Stimulated activated CD4-positive, alpha-beta T cell treated with anti-CD3 and anti-CD28 coated beads, TNF-alpha, amount 100 ng/mL, for 48 hours (primary cell): Measurements from ENCODE around the gene C11orf91.
"Not testable (repeated sequence)": the region's sequence is repeated elsewhere in the genome, so short reads cannot be mapped to it uniquely, and the experiment has no call there.

Source experiments
- DNase-seq, 3 donors: peaks; one replicate each; pipeline ENCODE4 v3.0.0-alpha.2; 2020; ENCODE audit warnings: low read depth in 3 of 3

The C11orf91 gene

DNA sequence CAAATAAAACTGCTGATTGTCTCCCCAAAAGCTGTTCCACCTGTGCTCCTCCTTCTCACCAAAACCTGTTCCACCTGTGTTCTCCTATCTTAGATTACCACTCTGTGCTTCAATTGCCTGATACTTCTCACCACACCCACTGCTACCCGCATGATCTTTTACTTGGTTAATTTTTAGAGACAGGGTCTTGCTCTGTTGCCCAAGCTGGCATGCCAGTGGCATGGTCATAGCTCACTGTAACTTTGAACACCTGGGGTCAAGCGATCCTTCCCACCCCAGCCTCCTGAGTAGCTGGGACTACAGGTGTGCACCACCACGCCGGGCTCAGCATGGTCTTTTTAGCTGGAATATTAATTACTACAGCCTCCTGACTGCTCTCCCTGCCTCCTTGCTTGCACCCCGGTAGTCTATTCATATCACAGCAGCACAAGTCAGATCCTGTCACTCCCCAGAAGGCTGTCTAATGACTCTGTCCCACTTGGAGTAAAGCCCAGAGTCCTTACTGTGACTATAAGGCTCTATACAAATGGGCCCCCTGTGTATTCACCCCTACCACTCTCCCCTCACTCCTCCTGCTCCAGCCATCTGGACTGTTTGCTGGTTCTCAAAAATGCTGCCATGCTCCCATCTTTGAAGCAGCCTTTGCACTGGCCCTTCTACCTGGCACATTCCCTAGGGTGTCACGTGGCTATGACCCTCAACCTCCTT lies 3.5 kb downstream of the C11orf91 start:
- no peak for DNase-seq

DNA sequence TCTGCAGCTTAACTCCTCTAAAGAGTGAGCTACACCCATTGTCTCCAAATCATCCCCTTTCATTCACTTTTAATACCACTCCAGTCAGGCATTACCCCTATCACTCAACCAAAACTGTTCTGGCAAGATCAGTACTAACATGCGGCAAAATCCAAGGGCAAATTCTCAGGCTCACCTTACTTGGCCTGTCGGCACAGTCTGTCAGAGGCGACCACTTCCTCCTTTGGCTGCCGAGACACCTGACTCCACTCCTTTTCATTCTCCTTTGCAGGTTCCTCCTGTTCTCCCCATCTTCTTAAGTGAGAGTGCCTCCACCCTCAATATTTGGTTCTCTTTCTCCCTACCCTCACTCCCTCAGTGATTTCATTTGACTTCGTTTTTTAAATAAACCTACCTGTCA lies 4.2 kb downstream of the C11orf91 start:
- no peak for DNase-seq

DNA sequence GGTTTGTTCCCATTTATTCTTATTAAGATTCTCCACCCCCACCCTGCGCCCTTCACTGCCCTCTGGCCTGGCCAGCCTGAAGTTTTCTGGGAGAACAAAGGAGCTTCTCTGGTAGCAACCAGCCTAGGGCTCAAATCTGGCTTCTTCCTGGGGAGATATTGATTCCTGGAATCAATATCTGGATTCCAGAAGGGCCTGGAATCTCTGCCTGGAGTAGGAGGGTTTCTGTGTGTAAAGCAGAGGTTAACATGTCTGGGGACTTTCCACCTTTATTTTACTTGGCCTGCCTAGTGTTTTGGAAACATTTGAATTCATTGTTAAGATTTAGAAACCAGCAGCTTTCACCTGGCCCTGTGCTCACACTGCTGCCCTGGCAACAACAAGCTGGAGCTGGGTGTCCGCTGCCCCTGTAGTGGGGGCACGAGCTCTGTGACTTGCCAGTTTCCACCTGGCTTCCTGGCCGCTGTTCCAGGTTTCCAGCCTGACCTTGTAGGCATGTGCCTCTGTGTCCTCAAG lies 5.5 kb downstream of the C11orf91 start:
- DNase-seq: no peak

DNA sequence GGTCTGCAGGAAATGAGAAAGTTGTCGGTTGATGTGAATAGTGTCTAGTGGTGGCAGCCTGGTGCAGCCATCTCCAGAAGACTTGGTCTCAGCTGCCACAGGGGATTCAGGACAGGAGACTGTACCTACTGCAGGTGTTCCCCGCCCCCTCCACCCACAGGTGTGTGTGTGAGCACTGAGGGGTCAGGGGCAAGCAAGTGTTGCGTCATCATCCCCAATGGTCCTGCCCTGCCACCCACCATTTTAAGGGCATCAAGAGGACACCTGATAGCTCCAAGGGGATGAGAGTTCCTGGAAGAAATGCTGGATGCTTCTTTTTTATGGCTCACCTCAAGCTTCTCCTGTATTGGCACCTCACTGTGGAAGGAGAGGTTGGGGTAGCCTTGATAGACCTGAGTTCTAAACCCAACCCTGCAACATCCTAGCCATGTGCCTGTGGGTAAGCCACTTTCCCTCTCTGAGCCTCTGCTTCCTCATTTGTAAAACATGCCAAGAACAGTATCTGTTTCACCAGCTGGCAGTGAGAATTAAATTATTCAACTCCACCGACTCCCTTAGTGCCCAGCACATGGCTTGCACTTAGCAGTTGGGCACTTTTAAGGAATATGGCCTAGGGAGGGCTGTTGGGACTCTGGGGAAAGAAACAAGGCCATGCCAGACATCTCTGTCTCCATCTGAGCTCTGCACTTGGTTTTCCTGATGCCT lies 6.1 kb downstream of the C11orf91 start:
- no peak for DNase-seq

DNA sequence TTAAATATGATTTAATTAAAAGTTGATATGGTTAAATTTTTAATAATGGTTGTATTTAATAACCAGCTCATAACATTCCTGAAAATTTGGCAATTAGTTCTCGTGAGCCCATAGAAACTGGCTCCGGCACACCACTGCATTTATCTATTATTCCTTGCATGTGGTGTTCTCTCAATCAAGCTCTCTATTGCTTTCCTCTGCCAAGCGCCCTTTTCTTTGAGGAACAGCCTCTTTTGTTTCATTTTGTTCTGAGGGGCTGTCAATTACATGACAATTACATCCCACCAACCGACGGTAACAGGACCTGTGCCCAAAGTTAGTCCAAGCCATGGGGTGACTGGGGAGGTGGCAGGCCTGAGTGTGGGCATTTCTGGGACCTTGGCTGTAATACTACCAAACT lies 8.1 kb downstream of the C11orf91 start:
- DNase-seq: no peak

DNA sequence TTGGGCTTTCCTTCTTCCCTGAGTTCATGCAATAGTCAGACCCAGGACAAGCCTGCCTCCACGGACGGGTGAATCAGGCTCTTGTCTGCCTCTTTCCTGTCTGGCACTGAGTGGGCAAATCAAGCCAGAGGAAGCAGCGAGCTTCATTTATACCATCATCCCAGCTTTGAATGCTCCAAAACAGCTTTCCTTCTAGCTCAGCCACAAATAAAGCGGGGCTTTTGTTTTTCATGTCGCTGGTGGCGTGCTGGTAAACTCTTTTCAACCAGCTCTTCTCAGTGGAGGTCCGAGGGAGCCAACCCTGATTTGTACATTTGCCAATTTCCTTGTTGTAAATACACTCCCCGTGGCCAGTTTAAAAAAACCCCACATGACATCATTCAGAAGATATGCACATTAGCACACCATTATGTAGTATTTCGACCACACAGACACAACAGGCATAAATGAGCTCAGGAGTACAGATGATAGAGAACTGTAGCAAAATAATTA lies 8.6 kb downstream of the C11orf91 start:
- DNase-seq: no peak

DNA sequence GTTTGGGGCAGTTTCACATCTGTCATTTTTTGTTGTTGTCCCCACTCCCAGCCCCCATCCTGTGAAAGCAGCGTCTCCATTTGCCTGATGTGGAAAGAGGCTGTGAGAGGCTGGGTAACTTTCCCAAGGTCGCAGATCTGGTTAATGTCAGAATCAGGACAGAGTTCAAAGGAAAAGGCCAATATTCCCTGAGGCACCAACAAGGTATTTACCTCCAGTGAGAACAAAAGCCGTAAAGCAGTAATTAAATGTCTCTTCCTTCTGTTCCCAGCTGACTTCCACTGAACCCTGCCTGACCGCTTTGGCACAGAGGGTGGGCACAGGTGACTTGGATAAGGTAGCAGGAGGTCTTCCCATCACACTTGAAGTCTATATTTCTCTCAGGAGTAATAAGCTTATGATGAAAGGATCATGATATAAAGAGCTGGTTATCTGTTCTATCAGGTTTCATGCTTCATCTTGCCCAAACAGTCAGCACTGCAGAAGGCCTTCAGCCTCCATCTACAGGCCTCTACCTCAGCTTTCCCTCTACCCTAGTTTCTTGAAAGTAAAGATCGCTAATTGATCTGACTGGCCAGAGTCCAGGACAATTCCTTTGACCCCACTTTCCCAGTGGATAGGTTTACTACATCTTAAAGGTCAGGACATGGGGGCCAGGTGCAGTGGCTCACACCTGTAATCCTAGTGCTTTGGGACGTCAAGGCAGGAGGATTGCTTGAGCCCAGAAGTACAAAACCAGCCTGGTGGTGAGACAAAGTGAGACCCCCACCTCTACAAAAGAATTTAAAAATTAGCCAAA lies 9.4 kb downstream of the C11orf91 start:
- no peak for DNase-seq

DNA sequence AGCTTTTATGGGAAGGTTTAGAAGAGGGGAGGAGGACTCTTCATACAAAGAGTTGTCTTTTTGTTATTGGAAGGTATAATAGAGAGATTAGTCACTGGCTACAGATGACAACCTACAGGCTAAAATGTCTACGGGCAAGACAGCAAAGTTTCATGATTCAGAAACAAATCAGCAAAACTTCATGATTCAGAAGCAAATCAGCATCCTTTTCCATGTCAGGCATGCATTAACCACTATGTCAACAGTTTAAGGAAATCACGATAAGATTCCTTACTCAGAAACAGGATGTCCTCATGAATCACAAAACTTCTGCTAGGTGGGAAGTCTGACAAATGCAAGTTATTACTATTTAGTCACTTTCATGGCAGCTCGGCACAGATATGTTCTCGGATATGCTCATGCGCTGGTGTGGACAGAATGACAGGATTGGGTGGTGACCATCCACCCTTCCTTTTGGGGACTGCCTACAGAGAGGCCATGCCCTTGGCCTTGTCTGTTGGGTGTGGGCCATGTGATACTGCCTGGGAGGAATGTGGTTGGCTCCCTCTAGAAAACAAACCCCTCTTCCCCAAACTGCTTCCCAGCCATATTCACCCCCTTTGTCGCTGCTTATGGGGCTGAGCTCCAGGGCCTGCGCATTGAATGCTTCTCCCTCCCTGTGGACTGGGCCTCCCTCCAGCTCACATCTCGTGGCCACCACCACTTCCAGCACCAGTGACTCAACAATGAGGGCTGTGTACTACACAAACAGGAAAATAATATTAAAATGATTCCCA lies 10.1 kb downstream of the C11orf91 start:
- DNase-seq: no peak

DNA sequence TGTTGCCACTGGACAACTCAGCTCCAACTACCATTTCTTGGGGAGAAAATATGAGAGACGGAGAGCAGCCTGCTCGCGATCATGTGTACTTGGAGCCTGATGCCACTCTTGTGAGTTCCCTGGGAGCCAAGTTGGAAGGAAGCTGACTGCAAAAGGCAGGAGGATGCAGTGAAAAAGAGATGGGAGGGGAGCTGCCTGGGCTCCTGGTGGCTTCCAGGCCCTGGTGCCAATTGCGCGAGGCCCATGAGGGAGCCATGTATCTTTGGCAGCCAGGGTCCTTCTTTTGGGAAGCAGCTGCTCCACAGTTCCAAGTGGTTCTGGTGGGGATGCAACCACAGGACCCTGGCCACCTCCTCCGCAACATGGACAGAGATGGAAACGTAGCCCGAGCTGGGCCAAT lies 11.1 kb downstream of the C11orf91 start:
- DNase-seq: no peak

DNA sequence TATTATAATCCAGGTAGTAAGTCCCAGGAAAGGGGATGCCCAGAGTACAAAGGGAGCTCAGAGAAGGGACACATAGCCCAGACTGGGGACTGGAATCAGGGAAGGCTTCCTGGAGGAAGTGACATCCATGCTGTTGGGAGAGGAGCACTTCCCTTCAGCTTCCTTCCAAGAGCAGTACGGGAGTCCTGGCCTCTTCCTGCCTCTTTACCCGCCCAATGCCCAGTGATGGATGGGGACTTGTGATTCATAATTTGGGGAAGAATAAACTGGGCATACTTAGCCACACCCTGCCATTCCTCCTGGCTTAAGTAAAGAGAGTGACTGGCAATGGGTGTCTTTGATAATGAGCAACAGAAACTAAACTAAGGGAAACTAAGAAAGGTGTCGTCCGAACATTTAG lies 11.5 kb downstream of the C11orf91 start:
- DNase-seq: no peak

DNA sequence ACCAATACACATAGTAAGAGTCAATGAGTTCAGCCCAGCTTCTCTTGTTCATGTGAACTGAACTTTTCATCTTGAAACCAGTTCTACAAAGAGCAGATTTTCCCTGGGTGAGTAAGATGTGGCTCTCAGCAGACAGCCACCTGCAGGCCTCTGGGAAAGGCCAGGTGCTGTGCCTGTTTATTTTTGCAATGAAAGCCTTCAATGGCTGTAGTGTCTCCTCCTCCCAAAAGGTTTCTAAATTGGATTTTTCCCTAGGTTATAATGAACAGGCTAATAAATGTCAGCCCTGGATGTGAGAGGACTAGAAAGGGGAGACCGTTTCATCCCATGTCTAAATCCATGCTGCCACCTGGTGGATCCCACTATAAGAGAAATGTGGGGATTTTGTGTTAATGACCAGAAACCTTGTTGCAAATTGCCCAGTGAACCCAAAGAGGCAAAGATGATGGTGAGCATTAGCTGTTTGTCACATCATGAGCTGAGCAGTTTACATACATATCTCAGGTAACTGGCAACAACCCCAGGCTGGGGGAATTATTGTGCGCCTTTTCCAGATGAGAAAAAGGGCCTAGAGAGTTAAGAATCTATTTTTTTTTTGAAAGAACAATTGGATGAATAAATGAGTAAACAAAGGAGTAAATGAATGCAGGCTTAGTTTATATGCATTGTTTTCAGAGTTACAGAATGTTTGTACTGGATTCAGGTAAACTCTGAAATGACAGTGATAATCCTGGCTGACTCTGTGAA lies 12.7 kb downstream of the C11orf91 start:
- DNase-seq: no peak

DNA sequence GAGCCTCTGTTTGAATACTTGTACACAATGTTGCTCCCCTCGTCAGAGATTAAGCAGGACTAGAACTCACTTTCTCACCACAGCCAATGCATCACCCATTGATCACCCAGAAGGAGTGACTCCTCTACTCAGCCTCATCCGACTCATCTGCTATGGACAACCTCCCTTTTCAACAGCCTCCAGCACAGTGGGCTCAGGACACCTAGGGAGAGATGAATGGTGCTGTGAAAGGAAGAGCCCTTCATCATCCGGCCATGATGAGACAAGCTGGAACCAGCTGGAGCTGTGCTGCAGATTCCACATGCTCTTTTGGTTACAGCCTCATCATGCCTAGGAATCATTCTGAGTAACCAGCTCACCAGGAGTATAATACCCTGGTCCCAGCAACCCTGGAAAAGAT lies 15.5 kb downstream of the C11orf91 start:
- no peak for DNase-seq

DNA sequence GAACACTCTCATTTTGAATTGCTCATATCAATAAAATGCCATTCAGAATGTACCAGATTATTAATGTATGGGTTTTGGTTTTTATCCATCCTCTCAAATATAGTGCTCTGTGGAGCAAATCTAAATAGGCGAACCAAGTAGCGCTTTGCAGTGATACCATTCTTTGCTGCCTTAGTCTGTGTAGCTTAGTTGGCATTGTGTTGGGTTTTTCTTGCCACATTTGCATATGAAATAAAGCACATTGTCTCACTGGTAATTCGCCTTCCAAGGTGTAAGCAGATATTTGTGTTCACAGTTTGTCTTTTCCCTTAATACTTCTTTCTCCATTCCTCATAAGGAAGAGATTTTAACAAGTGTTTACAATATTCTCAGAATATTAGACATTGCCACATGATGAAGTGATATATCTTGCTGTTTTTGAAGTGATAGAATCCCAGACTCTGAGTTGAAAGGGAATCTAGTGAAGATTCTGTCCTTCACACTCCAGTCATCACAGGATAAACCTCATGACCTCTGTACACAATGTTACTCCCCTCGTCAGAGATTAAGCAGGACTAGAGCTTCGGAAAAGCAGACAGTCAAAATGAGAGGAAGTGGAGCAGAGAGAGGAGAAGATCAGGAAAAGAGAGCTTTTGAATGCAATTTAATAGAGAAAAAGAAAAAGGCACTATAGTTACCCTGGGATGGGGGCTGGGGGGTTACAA lies 16.5 kb downstream of the C11orf91 start:
- DNase-seq: no peak

DNA sequence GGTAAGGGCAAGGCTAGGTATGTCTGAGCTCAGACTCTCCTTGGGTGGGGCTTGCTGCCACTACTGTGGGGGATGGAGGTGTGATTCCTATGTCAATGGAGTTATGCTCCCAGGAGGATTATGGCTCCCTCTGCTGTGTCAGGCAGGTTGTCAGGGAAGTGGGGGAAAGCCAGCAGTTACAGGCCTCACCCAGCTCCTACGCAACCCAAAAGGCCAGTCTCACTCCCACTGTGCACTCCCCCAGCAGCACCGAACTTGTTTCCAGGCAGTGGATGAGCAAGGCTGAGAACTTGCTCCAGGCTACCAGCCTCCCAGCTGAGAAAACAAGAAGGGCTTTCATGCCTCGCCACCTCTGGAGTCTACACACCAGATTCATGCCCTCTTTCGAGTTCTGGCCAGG lies 18.2 kb downstream of the C11orf91 start:
- DNase-seq: no peak

DNA sequence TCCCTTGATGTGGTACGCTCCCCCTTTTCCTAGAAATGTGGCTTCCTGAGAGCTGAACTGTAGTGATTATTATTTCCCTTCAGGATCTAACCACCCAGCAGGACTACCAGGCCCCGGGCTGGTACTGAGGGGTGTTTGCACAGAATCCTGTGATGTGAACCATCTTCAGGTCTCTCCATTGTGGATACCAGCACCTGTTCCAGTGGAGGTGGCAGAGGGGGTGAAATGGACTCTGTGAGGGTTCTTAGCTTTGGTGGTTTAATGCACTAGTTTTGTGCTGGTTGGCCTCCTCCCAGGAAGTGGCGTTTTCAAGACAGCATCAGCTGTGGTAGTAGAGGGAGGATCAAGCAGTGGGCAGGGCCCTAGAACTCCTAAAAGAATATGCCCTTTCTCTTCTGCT lies 18.6 kb downstream of the C11orf91 start:
- no peak for DNase-seq

DNA sequence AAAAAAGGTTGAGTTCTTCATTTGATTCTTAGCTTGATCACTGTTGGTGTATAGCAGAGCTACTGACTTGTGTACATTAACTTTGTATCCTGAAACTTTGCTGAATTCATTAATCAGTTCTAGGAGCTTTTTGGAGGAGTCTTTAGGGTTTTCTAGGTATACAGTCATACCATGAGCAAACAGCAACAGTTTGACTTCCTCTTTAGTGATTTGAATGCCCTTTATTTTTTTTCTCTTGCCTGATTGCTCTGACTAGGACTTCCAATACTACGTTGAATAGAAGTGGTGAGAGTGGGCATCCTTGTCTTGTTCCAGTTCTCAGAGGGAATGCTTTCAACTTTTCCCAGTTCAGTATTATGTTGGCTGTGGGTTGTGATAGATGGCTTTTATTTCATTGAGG lies 22.0 kb downstream of the C11orf91 start:
- DNase-seq: not testable (repeated sequence)

DNA sequence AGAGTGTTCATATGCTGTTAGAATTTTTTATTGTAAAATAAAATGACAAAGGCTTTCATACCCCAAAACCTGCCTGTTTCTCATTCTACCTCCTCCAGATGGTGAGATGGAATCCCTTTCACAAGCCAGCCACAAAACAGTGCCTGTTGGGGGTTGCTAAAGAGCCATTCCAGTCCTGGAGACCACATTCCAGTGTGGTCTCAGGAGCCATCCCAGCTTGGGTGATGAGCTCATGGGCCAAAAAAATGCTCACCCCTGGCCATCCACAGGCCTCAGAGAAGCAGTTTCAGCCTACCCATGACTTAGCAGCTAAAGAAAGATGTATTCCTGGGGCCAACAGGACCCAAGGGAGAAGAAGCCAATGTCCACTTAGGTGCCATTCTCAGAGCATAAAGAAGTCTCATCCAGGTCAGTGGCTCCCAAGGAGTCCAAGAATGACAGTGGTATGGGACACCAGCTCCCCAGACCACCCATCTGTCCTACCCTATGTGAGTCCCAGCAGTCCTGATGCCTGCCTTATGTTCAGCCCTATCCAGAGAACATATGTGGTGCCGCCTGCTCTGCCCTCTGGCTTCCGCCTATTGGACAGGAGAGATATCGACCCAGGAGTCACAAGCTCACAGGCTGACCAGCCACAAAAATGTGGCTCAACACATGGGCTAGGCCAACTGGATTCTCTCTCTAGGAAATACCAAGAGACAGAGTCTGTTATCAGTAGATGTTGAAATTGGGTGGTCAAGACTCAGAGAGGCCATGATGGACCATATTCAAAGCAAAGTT lies 26.4 kb downstream of the C11orf91 start:
- DNase-seq: no peak

DNA sequence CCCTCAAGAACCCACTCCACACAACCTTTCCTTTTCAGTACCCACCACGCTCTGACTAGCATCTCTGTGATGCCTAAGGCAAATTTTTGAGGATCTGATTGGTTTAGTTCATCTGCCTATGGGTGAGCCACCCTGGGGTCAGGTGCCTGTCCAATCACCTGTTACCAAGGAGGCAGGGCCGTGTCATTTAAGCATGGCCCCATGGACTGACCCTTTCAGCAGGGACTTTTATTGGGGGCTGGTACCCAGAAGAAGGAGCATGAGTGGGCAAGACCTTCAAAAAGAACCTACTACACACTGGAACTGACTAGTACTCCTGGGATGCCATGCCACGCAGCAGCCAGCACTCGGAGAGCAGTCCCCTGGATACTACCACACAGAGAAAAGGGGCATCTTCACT lies 28.4 kb downstream of the C11orf91 start:
- no peak for DNase-seq

DNA sequence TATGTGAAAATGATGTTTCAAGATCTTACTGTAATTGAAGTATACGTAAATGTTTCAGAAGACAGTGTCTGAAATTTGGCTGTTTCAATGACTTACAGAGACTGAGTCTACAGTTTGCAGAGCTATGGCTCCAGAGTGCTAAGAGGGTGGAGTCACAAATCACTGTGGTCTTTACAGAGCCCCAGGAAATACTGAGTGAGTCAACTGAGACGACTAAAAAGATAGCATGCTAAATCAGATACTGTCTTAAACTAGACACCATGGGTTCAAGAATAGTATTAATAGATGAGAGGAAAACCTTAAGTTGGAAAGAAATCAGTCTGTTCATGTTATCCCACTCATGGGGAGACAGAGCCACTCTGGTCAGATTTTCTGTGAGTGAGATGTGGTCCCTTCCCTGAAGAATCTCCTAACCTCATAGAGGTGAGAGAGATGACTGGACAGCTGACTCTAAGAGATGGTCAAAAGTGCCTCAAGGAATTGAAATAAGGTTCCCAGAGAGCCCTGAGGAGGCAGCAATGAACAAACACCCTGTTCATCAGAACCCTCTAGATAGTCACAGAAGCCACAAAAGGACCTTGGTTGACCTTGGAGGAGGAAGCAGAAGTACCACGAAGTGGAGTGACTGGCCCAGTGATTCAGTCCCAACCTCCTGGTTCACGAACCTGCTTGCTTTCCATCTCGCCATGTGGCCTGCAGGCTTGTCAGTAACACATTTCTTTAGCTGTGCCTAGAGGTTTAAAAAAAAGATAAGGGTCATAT lies 30.2 kb downstream of the C11orf91 start:
- no peak for DNase-seq
